Measurements from ENCODE around the gene SLC38A11.
"Not testable (repeated sequence)": the region's sequence is repeated elsewhere in the genome, so short reads cannot be mapped to it uniquely, and the experiment has no call there.

Gene SLC38A11

GRCh38 chr2:164879901-164880535 lies 75.3 kb downstream of the SLC38A11 start:
- no peak for DNase-seq (ENCODE audit: low read depth)

- no peak for DNase-seq (ENCODE audit: low read depth)
Measured at GRCh38 chr2:164877927-164878326, 77.4 kb downstream of the SLC38A11 start.

DNA sequence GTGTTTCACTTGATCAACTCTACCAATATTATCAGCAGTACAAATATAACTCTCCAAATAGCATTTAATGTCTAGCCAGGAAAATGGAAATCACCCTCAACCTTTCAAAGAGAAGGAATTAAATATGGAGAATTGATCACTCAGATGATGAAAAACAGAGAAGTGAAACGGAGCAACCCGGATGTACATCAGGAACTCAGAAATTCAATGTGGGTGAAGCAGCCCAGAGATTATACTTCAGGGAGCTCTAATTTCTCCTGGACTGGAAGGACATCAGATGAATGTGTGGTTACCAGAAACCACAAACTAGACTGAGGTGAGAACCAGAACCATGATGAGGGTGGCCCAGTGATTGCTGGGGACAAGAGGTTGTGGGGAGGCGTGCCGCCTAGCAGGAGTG lies 78.2 kb downstream of the SLC38A11 start:
- DNase-seq (ENCODE audit: low read depth): no peak

DNA sequence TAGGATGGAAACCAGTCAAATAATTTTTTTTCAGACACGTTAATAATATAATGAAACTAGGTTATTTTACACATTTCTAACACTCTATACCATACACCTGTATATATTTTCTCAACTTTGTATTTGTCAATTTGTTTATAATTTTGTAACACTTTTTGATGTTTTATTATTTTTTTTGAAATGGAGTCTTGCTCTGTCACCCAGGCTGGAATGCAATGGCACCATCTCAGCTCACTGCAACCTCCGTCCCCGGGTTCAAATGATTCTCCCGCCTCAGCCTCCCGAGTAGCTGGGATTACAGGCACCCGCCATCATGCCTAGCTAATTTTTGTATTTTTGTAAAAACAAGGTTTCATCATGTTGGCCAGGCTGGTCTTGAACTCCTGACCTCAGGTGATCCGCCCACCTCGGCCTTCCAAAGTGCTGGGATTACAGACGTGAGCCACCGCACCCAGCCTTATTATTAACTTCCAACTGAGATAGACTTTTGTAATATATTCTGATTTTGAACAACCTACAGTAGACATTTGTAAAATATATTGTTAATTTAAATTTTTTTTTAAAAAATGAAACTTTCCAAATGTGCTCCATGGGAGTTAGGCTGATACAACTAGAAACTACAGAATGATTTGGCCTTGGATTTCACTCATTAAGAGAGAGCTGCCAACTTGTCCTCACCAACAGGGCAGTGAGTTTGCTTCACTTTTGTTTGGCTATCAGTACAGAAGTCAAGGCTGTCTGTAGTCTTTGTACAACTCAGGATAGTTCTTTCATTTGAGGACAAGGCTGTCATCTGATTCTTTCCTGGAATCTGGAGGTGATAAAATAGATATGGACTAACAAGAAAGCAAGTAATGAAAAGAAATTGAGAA lies 79.8 kb downstream of the SLC38A11 start:
- no peak for DNase-seq (ENCODE audit: low read depth)

- no peak for DNase-seq (ENCODE audit: low read depth)
Measured at GRCh38 chr2:164873210-164873908, 82.0 kb downstream of the SLC38A11 start.

DNA sequence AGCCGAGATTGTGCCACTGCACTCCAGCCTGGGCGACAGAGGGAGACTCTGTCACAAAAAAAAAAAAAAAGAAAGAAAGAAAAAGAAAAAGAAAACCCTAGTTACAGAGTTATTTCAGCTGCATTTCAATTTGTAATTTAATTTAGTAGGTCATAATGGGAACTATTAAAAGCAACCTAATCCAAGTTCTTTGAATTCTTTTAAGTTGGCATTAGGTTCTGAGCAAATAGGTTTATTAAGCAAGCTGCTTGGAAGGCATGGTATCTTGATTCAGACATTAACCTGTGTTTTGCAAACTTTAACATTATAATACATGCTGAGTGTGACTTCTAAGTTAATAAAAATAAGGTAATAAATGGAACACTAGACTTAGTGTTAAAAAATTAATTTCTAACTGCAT lies 83.9 kb downstream of the SLC38A11 start:
- no peak for DNase-seq (ENCODE audit: low read depth)

DNA sequence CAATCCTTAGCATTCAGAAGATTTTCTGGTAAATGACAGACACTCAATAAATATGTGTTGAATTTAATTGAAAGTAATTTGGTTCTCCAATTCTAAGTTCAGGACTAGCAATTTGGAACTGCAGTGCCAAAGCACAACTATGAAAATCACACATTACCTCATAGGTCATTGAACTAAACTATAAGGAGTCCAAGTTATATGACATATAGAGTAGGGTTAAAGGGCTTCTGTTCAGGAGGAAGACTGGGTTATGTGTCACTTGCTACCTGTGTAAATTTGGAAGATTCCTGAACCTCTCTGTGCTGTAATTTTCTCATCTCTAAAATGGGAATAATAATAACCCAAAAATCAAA lies 85.9 kb downstream of the SLC38A11 start:
- DNase-seq (ENCODE audit: low read depth): no peak

GRCh38 chr2:164868563-164869419 lies 86.5 kb downstream of the SLC38A11 start:
- no peak for DNase-seq (ENCODE audit: low read depth)

DNA sequence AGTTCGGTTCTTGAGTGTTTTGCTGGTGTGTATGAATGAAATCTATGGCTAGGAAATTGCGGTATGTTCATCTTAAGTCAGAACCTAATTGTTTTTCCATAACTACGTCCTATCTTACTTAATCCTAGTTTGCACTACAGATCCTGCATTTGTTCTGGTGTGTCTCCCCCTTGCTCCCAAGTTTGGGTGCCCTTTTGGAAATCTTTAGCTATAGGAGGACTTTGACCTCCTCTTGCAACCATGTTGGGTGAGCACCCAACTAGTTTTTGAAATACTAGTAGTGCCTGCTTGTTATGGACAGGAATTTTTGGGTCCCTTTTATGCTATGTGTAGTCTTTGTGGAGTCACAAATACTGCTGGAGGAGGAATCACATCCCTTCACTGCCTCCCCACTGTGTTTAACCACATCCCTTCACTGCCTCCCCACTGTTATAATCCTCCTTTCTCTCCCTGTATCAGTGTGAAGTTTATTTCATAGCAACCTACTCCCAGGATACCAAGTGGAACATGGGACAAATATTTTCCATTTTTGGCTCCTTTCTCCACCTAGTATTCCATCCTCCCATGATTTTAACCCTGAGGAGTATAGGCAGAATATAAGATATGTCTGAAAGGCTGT lies 87.4 kb downstream of the SLC38A11 start:
- no peak for DNase-seq (ENCODE audit: low read depth)

- not testable (repeated sequence) for DNase-seq (ENCODE audit: low read depth)
Measured at GRCh38 chr2:164866381-164866780, 88.9 kb downstream of the SLC38A11 start.

DNA sequence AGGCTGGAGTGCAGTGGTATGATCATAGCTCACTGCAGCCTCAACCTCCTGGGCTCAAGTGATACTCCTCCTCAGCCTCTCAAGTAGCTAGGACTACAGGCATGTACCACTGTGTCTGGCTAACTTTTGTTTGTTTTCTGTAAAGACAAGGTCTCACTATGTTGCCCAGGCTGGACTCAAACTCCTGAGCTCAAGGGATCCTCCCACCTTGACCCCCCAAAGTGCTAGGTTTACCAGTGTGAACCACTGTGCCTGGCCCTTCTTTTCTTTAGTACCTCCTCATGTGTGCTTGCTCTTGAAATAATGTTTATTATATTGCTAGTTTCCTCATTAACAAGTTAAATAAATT lies 94.7 kb downstream of the SLC38A11 start:
- no peak for DNase-seq (ENCODE audit: low read depth)

- not testable (repeated sequence) for DNase-seq (ENCODE audit: low read depth)
Measured at GRCh38 chr2:164859906-164860693, 95.2 kb downstream of the SLC38A11 start.

- DNase-seq (ENCODE audit: low read depth): no peak
Measured at GRCh38 chr2:164859251-164859818, 96.0 kb downstream of the SLC38A11 start.

DNA sequence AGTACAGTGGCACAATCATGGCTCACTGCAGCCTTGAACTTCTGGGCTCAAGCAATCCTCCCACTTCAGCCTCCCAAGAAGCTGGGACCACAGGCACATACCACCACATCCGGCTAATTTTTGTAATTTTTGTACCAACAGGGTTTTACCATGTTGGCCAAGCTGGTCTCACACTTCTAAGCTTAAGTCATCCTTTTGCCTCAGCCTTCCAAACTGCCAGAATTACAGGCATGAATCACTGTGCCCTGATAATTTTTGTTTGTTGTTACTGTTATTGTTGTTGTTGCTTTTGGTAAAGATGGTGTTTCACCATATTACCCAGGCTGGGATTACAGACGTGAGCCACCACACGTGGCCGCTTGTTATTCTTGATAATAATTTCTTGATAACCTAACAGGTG lies 103.2 kb downstream of the SLC38A11 start:
- DNase-seq (ENCODE audit: low read depth): no peak

DNA sequence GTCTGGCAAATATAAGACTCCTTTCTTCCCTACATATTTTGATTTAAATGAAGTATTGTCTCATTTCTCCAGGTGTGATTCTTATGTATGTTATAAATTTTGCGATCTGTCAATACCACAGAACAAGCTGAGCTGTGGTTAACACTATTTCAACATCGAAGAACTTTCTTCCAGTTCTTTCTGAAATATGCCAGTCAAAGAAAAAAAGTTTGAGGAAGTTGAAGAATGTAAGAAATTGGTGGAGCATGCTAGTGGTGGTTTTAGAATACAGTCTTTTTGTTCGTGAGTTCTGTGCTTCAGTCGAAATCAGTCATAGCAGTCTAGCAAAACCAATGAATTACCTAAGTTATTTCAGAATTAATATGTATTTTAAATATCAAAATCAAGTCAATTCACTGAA lies 105.1 kb downstream of the SLC38A11 start:
- no peak for DNase-seq (ENCODE audit: low read depth)

GRCh38 chr2:164849506-164849905 lies 105.8 kb downstream of the SLC38A11 start:
- DNase-seq (ENCODE audit: low read depth): no peak

- no peak for DNase-seq (ENCODE audit: low read depth)
Measured at GRCh38 chr2:164847981-164848741, 107.2 kb downstream of the SLC38A11 start.

- DNase-seq (ENCODE audit: low read depth): no peak
Measured at GRCh38 chr2:164847291-164847690, 108.0 kb downstream of the SLC38A11 start.

DNA sequence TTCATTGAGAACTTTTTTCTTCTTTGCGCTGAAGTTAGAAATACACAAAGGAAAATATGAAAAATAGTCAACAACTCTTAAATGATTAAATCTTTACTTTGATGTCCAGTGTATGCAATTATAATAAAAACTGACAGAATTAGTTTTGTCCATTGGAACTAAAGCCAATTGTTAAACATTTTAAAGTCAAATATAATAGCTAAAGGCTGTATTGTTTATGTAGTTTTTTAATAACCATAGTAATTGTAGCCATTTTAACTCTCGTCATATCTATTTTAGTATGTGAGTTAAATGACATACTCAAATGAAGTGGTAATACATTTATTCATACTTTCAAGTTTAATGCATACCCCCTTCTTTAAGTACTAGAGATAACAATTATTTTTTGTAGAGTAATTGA lies 109.0 kb downstream of the SLC38A11 start:
- DNase-seq (ENCODE audit: low read depth): no peak

Data from T follicular helper cell (primary cell).